Measurements from ENCODE around the gene DPYSL4.
"Not testable (repeated sequence)": the region's sequence is repeated elsewhere in the genome, so short reads cannot be mapped to it uniquely, and the experiment has no call there.

Gene DPYSL4

DNA sequence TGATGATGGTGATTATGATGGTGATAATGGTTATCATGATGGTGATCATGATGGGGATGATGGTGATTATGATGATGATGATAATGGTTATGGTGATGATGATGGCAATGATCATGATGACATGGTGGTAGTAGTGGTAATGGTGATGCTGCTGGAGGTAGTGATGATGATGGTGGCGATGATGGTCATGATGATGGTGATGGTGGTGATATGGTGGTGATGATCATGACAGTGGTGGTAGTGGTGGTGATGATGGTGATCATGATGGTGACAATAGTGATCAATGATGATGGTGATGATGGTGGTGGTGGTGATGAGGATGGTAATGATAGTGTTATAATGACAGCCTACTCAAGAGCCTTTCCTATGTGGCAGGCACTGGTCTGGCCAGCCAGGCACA, 31.8 kb upstream of the DPYSL4 start:
- no peak for DNase-seq (ENCODE audit: low spot score)
- TF ChIP-seq, protein P1, sequence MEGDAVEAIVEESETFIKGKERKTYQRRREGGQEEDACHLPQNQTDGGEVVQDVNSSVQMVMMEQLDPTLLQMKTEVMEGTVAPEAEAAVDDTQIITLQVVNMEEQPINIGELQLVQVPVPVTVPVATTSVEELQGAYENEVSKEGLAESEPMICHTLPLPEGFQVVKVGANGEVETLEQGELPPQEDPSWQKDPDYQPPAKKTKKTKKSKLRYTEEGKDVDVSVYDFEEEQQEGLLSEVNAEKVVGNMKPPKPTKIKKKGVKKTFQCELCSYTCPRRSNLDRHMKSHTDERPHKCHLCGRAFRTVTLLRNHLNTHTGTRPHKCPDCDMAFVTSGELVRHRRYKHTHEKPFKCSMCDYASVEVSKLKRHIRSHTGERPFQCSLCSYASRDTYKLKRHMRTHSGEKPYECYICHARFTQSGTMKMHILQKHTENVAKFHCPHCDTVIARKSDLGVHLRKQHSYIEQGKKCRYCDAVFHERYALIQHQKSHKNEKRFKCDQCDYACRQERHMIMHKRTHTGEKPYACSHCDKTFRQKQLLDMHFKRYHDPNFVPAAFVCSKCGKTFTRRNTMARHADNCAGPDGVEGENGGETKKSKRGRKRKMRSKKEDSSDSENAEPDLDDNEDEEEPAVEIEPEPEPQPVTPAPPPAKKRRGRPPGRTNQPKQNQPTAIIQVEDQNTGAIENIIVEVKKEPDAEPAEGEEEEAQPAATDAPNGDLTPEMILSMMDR (IDR thresholded peaks at IDR 0.05), result no peak
- Histone ChIP-seq H3K27ac (no peak overlapping the region), H3K4me3 (no peak overlapping the region)

DNA sequence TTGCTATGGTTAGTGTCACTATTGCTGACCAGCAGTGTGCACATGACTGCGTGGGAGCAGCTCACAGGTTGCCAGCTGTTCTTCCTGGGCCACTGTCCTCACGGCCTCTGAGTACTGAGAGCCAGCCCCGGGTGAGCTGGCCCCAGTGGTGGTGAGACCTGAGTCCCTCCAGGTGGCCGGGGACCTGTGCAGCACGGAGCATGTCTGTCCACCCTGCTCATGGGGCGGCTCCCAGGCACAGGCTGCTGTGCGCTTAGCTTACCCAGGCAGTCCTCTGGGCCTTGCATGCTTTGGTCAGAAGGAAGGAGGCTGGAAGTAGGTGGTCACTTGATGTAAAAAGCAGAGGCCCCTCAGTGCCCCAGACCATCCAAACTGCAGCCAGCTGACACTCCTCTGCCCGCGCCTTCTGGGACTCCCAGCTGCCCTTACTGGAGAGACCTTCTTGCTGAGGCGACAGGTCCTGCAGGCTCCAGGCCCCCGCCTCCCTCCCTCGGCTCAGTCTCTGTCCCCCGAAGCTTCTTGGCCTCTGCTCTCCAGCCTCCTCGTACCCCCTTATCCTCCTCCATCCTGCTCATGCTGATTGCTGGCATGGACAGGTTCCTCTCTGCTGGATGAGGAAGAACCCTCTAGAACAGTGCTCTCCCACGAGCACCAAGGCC, 30.9 kb upstream of the DPYSL4 start:
- Histone ChIP-seq H3K27ac (no peak overlapping the region), H3K4me3 (no peak overlapping the region)
- no peak for DNase-seq (ENCODE audit: low spot score)
- TF ChIP-seq, protein P1 (IDR thresholded peaks at IDR 0.05), result no peak

DNA sequence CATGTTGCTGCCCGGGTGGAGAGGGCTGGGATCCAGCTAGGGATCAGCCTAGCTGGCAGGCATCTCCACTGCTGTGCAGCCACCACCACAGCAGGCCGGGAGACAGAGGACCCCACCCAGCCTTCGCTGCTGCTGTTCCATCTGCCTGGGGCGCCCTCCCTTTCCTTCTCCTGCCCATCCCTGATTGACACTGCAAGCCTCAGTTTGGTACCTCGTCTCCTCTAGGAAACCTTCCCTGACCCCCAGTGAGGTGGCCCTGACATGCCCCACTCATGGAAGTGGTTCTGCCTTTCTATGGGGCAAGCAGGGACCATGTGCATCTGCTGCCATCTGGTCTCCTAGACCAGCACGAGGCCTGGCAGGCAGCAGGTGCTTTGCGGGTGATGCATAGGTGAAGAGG, 30.4 kb upstream of the DPYSL4 start:
- DNase-seq (ENCODE audit: low spot score), result no peak
- TF ChIP-seq, protein P1 (IDR thresholded peaks at IDR 0.05), result no peak
- H3K4me3 ChIP-seq, result no peak overlapping the region
- H3K27ac ChIP-seq, result no peak overlapping the region

DNA sequence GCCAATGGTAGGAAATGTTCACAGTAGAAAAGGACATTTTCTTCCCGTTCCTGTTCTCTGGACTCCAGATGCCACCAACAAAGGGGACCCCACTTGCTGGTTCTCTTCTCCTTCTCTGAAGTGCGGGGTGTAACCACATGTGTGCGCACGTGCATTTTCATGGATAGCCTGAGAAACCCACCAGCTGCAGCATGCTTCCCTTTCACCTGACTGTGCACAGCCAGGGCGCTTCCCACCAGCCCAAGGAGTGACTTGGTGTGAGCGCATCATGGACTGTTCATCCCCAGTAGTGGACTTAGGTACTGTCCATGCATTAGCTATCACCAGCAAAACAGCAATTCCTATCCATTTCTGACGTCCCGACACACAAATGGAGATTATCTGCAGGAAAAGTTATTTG, 29.6 kb upstream of the DPYSL4 start:
- Histone ChIP-seq H3K27ac (no peak overlapping the region), H3K4me3 (no peak overlapping the region)
- DNase-seq (ENCODE audit: low spot score), result no peak
- TF ChIP-seq, protein P1 (IDR thresholded peaks at IDR 0.05), result no peak

DNA sequence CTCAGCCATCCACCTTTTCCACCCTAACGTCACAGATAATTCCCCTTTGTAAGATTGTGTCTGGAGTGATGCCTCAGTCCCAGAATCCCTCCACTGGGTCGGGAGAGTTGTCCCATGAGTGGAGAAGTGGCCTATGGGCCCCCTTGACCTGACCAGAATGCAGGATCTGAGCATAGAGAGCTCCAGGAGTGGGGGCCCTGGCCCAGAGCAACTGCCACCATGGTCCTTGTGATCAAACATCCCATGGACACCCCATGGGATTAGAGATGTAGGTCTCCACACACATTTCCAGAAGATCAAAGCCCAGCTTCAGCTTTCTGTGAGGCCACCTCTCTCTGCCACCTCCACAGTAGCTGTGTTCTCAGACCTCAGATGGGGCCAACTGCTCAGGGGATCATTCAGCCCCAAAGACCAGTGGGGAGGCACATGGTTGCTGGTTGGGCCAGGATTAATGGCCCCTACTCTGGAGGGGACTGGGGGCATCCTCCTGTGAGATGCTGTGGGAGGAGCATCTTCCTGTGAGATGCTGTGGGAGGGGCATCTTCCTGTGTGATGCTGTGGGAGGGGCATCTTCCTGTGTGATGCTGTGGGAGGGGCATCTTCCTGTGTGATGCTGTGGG, 28.5 kb upstream of the DPYSL4 start:
- H3K4me3 ChIP-seq, result no peak overlapping the region
- no peak for DNase-seq (ENCODE audit: low spot score)
- TF ChIP-seq, protein P1 (IDR thresholded peaks at IDR 0.05), result no peak
- no peak overlapping the region for H3K27ac ChIP-seq

DNA sequence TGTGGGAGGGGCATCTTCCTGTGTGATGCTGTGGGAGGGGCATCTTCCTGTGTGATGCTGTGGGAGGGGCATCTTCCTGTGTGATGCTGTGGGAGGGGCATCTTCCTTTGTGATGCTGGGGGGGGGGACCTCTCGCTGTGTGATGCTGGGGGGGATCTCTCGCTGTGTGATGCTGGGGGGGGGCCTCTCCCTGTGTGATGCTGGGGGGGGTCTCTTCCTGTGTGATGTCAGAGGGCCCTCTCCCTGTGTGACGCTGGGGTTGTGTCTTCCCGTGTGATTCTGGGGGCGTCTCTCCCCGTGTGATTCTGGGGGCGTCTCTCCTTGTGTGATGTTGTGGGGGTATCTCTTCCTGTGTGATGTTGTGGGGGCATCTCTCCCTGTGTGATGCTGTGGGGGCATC, 27.9 kb upstream of the DPYSL4 start:
- TF ChIP-seq, protein P1 (IDR thresholded peaks at IDR 0.05), result no peak
- H3K27ac ChIP-seq, result no peak overlapping the region
- no peak for DNase-seq (ENCODE audit: low spot score)
- H3K4me3 ChIP-seq, result no peak overlapping the region

DNA sequence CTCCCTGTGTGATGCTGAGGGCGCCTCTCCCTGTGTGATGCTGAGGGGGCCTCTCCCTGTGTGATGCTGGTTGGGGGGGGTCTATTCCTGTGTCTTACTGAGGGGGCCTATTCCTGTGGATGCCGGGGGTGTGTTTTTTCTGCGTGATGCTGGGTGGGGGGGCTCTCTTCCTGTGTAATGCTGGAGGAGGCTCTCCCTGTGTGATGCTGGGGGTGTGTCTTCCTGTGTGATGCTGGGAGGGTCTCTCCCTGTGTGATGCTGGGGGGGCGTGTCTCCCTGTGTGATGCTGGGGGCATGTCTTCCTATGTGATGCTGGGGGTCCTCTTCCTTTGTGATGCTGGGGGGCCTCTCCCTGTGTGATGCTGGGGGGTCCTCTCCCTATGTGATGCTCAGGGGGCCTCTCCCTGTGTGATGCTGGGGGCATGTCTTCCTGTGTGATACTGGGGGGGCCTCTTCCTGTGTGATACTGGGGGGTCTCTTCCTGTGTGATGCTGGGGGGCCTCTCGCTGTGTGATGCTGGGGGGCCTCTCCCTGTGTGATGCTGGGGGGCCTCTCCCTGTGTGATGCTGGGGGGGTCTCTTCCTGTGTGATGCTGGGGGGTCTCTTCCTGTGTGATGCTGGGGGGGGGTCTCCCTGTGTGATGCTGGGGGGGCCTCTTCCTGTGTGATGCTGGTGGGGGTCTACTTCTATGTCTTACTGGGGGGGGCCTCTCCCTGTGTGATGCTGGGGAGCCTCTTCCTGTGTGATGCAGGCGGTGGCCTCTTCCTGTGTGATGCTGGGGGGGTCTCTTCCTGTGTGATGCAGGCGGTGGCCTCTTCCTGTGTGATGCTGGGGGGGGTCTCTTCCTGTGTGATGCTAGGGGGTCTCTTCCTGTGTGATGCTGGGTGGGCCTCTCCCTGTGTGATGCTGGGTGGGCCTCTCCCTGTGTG, 27.2 kb upstream of the DPYSL4 start:
- not testable (repeated sequence) for H3K27ac ChIP-seq; DNase-seq (ENCODE audit: low spot score); H3K4me3 ChIP-seq

DNA sequence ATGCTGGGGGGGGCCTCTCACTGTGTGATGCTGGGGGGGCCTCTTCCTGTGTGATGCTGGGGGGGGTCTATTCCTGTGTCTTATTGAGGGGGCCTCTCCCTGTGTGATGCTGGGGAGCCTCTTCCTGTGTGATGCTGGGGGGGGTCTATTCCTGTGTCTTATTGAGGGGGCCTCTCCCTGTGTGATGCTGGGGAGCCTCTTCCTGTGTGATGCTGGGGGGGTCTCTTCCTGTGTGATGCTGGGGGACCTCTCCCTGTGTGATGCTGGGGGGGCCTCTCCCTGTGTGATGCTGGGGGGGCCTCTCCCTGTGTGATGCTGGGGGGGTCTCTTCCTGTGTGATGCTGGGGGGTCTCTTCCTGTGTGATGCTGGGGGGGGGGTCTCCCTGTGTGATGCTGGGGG, 26.5 kb upstream of the DPYSL4 start:
- not testable (repeated sequence) for H3K27ac ChIP-seq; H3K4me3 ChIP-seq; DNase-seq (ENCODE audit: low spot score)

DNA sequence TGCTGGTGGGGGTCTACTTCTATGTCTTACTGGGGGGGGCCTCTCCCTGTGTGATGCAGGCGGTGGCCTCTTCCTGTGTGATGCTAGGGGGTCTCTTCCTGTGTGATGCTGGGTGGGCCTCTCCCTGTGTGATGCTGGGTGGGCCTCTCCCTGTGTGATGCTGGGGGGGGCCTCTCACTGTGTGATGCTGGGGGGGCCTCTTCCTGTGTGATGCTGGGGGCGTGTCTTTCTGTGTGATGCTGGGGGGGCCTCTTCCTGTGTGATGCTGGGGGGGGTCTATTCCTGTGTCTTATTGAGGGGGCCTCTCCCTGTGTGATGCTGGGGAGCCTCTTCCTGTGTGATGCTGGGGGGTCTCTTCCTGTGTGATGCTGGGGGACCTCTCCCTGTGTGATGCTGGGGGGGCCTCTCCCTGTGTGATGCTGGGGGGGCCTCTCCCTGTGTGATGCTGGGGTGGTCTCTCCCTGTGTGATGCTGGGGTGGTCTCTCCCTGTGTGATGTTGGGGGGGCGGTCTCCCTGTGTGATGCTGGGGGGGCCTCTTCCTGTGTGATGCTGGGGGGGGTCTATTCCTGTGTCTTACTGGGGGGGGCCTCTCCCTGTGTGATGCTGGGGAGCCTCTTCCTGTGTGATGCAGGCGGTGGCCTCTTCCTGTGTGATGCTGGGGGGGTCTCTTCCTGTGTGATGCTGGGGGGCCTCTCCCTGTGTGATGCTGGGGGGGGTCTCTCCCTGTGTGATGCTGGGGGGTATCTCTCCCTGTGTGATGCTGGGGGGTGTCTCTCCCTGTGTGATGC, 25.7 kb upstream of the DPYSL4 start:
- H3K4me3 ChIP-seq; DNase-seq (ENCODE audit: low spot score); H3K27ac ChIP-seq: not testable (repeated sequence)
